NCI-H1092 treated with DMSO at 0.1 percent for 48 hours (cell line): Measurements from ENCODE around the gene CWC15.
"Not testable (repeated sequence)": the region's sequence is repeated elsewhere in the genome, so short reads cannot be mapped to it uniquely, and the experiment has no call there.

Experiments used
- DNase-seq: peaks from one replicate; lab custom pipeline; 2025; lab: John Stamatoyannopoulos, UW

The CWC15 gene

GRCh38 chr11:94913718-94914394 is 59.5 kb downstream of the CWC15 start:
- not testable (repeated sequence) for DNase-seq

- no peak for DNase-seq
Observed at GRCh38 chr11:94912806-94913205, 60.5 kb downstream of the CWC15 start.
